GM21423 (cell line): ENCODE results near the gene ROBO3.

Experiments used
- ATAC-seq: cut with Tn5 transposase; IDR thresholded peaks from one replicate; pipeline ENCODE4 v1.9.1; 2021; ENCODE audit warnings: mild to moderate bottlenecking, moderate library complexity; ENCODE audit not compliant: unreplicated experiment

The ROBO3 gene

DNA sequence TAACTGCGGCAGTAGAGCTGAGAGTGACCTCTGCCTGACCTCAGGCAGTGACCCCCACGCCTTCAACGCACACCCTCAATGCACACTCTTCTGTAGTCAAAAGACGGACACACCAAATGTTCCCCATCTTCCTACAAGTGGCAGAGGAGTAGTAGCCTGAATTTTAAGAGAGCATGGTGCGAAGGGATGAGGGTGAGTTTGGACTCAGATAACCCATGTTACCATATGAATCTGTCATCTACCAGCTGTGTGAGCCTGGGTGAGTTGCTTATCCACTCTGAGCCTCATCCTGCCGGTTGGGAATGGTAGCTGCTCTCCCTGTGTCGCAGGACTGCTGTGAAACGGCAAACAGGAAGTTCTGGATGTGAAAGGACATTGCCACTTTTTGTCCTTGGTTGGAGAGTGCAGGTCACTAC, 20.6 kb upstream of the ROBO3 start:
- ATAC-seq: no peak

DNA sequence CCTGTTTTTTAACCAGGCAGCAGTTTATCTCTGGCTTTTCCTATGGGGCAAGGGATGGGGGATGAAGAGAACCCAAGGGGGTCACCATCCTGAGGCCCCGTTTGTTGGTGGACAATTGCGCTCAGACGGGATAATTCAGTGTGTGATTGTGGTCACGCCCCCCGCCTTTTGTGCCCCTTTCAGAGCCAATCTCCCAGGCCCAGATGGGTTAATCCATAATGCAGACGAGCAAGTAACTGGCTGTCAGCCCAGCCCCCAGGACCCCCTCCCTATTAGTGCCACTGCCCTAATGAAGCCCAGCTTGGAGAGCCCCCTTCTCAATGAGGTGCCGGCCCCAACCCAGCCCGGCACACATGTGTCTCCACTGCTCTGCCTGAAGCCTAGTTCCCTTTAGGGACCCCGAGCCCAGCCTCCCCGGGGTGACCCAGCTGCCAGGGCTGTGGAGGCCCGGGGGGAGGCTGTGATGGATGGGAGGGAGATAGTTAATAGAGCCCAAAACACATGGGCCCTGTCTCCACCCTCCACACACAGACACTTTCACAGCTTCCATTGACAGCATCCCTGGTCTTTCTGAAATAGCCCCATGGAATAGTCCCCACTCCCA, 19.1 kb upstream of the ROBO3 start:
- ATAC-seq: no peak

GRCh38 chr11:124859171-124859570, 6.1 kb upstream of the ROBO3 start:
- ATAC-seq: no peak

GRCh38 chr11:124861670-124862069, 3.6 kb upstream of the ROBO3 start:
- no peak for ATAC-seq

GRCh38 chr11:124863137-124863825, 2.0 kb upstream of the ROBO3 start:
- ATAC-seq: no peak

DNA sequence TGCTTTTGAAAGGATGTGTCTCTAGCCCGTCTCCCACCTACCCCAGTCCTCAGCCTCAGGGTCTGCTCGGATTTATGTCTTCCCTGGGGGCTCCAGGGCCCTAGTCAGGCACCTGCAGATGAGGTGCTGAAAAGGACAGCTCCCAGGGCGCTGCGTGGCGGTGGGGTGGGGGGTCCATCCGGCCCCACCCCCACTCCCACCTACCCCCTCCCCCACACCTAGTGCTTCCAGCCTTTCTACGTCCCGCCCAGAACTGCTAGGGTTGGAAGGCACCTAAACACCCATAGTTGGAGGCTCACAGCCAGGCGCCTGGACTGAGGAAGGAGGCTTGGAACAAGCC, 1.4 kb upstream of the ROBO3 start:
- ATAC-seq: no peak

GRCh38 chr11:124864176-124864891, 898 bp upstream of the ROBO3 start:
- ATAC-seq: no peak

GRCh38 chr11:124864892-124865180, 396 bp upstream of the ROBO3 start:
- no peak for ATAC-seq

DNA sequence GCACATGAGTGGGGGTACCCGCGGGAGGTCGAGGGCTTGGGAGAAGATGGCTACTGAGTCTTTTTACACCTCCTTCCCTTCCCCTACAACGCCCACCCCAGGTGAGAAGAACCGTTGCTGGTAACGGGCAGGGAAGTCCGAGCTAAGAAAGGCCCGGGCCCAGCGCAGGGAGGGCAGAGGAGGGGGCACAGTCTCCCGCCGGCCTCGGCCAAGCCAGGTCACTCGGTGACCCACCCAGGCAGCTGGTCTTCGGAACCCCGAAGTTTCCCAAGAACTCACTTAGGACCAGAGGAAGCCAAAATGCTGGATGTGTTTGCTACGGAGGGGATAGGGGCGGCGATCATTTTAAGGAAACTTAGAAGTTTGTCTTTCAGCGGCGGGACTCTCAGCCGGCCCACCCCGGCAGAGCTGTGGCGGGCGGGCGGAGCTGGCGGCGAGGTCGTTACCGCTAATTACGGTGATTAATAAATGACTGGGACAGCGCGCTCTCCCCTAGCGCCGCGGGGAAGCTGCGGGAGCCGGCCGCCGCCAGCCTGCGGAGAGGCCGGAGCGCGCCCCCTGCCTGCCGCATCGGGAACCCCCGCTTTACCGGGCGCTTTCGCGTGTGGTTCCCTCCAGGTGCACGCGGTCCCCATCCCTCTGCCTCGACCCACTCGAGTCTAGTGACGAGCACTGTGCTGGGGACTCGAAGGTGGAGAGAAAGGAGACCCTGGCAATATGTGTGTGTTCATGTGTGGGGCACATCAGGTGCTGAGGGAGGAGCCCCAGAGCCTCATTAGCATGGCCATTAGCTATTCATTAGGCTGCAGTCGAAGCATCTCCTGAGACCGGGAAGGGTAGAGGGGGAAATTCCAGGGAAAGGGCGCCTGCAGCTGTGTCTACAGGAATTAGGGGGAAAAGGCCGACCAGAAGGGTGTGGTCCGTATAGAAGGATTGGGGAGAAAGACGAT, 945 bp downstream of the ROBO3 start:
- ATAC-seq: no peak

DNA sequence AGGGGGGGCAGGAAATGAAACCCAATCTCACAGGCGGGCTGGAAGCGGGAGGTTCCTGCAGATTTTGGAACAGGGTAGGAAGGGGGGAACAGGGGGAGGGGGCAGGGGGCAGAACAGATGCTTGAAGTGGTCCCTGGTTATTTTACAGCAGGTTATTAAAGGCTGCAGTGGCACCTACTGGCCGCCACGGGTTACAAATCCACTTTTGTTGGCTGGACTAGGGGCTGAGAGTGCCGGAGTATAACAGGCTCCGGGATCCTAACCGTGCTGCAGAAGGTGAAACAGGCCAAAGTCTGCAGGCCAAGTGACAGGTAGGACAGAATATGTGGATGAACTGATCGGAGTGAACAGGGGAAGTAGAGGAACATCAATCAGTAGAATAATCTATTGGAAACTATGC, 2.5 kb downstream of the ROBO3 start:
- no peak for ATAC-seq

- ATAC-seq: no peak
These were observed 3.4 kb downstream of the ROBO3 start for GRCh38 chr11:124868331-124869274.

DNA sequence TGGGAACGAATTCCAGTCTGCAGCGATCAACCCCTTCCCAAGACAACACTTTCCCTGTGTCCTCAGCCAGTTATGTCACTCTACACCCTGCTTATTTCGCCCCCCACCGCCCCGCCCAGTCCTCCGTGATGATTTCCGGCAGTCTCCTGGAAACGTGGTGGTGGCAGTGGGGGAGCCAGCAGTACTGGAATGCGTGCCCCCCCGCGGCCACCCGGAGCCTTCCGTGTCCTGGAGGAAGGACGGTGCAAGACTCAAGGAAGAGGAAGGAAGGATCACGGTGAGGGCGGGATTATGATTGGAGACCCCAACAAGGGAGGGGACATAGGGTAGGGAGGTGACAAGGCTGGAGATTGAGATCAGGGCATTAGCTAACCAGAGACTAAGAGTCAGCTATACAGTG, 4.1 kb downstream of the ROBO3 start:
- no peak for ATAC-seq

GRCh38 chr11:124869856-124870387, 4.7 kb downstream of the ROBO3 start:
- ATAC-seq: no peak

DNA sequence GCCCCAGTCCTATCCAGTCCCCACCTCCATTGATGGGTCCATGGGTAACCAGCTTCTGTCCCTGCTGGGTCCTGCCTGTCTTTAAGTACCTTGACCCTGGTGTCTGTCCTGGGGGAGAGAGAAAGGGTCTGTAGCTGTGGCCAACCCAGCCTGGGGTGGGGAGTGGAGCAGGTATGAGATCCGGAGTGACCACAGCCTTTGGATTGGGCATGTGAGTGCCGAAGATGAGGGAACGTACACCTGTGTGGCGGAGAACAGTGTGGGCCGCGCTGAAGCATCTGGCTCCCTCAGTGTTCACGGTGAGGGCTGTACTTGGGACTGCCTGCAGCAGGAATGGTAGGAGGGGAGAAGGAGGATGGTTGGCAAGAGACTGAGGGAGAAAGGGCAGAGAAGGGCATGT, 5.2 kb downstream of the ROBO3 start:
- ATAC-seq: no peak

GRCh38 chr11:124872280-124872679, 7.0 kb downstream of the ROBO3 start:
- no peak for ATAC-seq

DNA sequence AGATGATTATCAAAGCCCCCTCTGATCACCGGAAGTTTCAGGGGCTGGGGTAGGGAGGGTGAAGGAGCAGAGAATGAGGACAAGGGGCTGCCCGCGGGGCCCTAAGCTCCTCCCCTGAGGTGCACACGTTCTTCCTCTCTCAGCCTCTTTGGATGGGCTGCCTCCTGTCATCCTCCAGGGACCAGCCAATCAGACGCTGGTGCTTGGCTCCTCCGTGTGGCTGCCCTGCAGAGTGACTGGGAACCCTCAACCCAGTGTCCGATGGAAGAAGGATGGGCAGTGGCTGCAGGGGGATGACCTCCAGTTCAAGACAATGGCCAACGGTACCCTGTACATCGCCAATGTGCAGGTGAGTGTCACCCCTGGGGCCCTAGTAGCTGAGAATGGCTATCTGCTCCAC, 7.5 kb downstream of the ROBO3 start:
- no peak for ATAC-seq

- no peak for ATAC-seq
These were observed 8.7 kb downstream of the ROBO3 start for GRCh38 chr11:124873951-124874350.

GRCh38 chr11:124874571-124875255, 9.5 kb downstream of the ROBO3 start:
- ATAC-seq: no peak

DNA sequence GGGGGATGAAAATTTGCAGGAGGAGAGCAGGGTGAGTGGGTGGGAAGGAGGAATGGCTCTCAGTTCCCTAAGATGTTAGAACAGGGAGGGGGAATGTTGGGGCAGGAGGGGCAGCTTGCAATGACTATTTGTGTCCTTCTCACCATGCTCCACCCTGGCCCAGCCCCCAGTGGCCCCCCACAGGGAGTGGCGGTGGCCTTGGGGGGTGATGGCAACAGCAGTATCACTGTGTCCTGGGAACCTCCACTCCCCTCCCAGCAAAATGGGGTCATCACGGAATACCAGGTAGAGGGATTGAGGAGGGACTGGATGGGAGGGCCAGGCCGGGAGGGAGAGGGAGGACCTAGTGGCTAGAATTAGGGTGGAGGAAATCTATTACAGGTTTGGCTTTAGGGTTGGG, 10.2 kb downstream of the ROBO3 start:
- ATAC-seq: no peak
